NCI-H1436 (cell line): ENCODE measurements around the gene ABHD14A.
"Not testable (repeated sequence)": the region's sequence is repeated elsewhere in the genome, so short reads cannot be mapped to it uniquely, and the experiment has no call there.

ENCODE experiments used
- DNase-seq: peaks from one replicate; lab custom pipeline; 2025; lab: John Stamatoyannopoulos, UW

Gene ABHD14A

DNA sequence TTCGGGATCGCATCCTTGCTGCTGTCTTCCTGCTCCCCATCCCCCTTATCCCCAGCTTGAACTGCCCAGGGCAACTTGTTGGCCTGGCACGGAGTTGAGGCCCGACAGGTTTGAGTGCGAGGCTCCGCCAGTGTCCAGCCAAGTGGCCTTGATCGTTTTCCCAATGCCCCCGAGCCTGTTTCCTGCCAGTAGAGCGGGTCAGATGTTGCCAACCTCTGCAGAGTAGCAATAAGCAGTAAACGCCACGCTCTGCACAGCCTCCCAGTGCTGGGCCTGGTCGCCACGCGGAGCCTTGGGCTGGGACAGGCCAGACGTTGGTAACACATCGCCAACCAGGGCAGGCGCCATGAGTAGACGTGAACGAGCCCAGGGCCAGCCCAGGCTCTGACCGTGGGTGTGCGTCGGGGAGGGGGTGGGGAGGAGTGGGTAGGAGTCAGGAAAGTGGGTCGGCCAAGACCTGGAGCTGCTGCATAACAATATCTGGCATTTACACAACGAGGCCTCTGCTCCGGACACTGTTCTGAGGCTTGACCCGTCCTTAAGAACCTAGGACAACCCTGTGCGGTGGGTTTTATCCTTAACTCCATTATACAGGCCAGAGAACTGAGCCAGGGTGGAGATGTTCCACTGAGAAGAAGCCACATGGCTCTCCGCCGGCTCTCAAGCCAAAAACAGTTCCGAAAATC, 444 bp upstream of the ABHD14A start:
- no peak for DNase-seq

DNA sequence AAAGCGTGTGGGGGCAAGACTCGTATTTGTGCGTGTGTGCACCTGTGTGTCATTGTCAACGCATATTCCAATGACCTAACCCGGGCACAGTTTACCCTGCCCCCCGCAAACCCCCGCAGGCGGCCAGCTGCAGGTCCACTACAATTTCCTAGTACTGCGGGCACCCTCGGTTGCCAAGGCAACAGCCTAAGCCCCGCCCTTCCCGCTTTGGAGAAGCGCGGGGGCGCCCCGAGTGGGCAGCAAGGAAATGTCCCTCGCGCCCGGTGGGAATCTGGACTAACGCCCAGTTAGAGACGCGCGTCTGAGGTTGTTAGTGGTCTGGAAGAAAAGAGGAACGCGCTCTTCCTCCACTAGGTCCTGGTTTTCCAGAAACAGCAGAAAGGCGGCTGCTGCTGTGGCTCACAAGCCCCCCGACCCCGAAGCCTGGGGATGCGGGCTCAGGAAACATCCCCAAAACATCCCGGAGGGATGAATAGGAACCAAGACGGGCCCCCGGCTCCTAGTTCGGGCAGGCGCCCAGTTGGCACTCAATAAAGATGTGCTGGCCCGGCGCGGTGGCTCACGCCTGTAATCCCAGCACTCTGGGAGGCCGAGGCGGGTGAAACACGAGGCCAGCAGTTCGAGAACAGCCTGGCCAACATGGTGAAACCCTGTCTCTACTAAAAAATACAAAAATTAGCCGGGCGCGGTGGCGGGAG, 1.1 kb downstream of the ABHD14A start:
- DNase-seq, result no peak

DNA sequence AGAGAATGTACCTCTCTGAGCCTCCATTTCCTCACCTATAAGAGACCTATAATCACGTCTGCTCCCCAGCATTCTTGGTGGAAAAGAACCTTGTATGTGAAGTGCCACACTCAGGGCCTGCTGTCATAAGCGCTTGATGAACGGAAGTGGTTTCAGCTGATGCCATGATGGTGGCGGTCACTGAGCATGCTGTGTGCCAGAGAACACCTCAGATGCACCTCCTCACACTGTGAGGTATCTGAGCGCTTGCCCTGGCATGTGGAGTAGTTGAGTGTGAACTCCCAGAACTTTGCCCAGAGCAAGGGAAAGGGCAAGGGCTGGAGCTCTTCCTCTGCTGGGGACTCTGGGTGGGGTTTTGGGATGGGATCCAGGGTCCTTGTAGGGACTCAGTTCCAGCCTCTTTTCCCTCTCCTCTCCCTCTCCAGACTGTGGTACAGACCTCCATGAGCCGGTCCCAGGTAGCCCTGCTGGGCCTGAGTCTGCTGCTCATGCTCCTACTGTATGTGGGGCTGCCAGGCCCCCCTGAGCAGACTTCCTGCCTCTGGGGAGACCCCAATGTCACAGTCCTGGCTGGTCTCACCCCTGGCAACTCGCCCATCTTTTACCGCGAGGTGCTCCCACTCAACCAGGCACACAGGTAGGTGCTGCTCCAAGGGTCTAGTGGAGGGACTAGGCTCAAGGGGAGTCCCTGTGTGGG, 2.7 kb downstream of the ABHD14A start:
- DNase-seq, result no peak

DNA sequence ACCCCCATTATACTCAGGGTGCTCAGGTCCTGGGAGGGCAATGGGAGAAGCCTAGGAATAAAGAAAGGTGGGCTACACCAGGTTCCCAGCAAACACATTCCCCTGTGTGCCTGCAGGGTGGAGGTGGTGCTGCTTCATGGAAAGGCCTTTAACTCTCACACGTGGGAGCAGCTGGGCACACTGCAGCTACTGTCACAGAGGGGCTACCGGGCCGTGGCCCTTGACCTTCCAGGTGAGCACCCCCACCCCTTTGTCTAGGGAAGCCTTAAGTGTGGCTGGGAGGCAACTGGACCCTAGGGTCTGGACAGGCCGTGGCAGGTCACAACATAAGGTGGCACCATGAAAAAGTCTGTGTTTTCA, 3.3 kb downstream of the ABHD14A start:
- DNase-seq, result no peak

DNA sequence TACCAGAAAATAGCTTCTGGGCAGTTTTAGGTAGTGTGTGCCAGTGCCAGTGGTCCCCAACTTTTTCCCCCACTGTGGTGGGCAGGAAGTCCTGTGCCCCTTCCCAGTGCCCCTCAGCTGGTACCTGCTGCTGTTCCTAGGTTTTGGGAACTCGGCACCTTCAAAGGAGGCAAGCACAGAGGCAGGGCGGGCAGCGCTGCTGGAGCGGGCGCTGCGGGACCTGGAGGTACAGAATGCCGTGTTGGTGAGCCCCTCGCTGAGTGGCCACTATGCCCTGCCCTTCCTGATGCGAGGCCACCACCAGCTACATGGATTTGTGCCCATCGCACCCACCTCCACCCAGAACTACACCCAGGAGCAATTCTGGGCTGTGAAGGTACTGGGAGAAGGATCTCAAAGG, 5.4 kb downstream of the ABHD14A start:
- DNase-seq, result no peak

DNA sequence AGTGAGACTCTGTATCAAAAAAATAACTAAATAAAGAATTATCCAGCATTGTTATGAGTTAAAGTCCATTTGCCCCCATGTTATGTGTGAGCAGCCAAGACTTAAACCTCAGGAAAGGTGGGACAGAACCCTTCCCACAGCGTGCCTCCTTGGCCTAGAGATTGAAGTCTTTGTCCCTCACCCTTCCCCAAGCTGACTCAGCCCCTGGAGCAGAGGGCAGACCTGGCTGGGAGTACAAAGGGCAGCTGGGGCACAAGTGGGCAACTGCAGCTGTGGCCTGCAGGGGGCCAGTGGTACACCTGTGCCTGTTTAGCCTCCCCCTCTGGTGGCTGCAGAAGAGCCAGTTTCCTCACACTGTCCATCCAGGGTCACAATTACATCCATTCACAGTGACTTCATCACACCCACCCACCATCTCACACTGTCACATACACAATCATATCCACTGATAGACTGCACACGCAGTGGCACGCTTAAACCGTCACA, 7.5 kb downstream of the ABHD14A start:
- no peak for DNase-seq

DNA sequence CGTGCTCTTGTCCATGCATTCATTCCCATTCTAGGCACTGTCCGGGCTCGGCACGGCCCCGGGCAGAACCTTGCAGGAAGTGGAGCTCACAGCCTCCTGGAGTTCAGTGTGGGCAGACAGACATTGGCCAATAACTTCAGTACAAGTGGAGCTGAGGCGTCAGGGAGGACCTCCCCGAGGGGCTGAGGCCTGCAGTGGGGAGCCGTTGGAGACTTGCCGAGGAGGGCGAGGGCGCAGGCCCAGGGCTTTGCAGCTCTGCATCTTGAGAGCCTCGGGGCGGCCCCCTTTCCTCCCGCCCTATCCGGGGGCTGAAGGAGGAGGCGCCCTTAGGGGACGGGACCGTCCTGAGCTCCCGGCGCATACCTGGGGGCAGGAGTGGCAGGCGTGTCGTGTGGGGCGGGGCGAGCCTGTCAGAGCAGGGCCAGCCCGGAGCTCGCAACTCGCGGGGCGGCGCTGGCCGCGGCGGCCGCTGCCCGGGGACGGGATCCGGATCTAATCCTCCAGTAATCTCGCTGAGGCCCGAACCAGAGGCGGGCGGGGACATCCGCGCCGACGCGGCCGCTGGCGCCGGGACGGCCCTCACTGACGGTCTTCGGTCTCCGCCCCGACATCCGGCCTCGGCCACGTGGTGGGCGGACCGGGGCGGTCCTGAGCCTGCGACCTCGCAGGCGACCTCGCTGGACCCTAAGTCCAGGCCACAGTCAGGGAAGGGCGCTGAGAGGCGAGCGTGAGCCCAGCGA, 8.1 kb downstream of the ABHD14A start, which contains the start of gene ACY1:
Gene ACY1, plus strand, starts transcription at position 698 of the 740 bp plus-strand sequence. CDS start 530 bp downstream, outside the sequence.
- DNase-seq, result no peak

DNA sequence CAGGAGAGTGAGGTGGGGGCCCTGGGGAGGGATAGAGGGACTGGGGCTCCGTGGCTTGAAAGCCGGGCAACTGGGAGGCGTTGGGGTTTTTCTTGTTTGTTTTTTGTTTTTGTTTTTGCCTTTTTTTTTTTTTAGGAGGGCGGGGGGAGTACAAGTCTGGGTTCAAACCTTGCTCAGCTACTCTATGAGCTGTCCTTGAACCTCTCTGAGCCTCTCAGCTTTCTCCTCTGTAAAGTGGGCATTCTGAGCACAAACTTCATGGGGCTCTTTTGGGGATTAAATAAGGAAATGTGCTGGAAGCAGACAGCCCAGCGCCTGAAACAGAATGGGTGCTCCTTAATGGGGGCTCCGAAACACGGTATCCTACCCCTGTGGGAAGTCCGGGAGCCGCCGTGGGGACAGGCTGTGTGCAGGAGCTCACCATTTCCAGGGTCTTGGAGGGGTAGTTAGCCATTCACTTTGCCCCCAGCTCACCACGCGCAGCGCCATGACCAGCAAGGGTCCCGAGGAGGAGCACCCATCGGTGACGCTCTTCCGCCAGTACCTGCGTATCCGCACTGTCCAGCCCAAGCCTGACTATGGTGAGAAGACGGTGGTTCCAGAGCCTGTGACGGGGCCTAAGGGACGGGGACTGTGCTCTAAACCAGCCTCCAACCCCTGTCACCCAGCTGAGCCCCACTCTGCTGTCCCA, 8.9 kb downstream of the ABHD14A start:
- DNase-seq, result no peak

DNA sequence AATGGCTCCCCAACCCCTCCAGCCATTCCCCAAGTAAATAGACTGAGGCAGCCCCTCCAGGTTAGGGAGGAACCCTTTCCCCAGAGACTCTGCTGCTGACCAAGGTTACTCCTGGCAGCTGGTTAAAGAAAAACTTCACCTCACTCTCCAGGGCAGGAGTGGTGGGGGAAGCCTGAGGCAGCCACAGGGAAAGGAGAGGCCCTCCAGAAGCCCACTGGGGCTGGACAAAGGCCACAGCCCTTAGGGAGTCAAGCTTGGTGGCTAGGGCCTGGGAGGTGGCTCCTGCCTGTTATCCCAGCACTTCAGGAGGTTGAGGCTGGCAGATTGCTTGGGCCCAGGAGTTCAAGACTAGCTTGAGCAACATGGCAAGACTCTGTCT, 9.4 kb downstream of the ABHD14A start:
- no peak for DNase-seq

DNA sequence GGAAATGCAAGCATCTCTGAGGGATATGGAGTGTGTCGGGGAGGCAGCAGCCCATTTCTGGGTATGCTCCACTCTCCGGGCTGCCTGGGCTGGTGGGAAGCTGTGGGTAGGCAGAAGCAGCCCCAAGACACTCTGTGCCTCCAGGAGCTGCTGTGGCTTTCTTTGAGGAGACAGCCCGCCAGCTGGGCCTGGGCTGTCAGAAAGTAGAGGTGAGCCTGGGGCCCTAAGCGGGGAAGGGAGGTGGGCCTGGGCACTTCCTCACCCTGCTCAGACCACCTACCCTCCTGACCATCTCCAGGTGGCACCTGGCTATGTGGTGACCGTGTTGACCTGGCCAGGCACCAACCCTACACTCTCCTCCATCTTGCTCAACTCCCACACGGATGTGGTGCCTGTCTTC, 10.2 kb downstream of the ABHD14A start:
- no peak for DNase-seq

DNA sequence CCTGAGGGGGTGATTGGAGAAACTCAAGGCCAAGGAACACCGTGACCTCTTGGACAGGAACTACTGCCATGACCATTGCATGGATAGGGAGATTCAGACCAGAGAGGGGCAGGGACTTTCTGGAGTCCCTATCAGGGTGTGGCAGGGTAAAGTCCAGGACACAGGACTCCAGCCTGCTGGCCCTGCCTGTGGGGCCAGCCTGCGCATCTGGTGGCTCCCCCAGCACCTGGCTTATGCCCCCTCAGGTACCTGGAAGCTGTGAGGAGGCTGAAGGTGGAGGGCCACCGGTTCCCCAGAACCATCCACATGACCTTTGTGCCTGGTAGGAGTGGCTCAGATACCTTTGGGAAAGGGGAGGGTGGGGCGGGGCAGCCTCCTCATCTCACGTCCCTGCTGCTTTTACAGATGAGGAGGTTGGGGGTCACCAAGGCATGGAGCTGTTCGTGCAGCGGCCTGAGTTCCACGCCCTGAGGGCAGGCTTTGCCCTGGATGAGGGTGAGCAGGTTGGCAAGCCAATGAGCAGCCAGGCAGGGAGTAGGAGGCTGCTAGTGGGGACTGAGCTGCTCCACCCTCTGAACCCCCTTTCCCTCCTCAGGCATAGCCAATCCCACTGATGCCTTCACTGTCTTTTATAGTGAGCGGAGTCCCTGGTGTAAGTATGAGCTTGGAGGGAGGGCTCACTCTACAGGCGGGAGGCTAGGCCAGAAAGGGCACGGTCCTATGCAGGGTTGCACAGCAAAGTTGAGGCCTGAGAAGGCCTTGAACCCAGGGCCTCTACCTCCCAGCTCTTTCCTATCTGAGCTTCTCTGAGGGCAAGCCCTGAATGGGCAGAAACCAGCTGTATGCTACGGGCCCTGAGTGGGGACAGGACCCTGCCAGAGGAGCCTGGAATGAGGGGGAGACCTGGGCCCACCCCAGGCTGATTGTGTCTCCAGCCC, 11.4 kb downstream of the ABHD14A start:
- no peak for DNase-seq

DNA sequence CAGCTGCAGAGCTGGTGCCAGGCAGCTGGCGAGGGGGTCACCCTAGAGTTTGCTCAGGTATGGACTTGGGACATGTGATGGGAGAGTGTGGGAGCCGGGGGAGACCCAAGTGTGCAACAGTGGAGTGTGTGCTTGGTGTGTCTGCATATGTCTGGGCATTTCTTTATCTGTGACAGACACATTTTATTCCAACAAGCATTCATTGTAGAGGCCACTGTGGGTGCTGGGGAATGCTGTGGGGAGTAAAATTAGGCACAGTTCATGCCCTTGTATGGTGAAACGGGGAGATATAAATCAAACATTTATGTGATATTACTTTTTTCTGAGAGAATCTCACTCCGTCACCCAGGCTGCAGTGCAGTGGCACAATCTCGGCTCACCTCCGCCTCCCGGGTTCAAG, 12.7 kb downstream of the ABHD14A start:
- DNase-seq, result no peak

DNA sequence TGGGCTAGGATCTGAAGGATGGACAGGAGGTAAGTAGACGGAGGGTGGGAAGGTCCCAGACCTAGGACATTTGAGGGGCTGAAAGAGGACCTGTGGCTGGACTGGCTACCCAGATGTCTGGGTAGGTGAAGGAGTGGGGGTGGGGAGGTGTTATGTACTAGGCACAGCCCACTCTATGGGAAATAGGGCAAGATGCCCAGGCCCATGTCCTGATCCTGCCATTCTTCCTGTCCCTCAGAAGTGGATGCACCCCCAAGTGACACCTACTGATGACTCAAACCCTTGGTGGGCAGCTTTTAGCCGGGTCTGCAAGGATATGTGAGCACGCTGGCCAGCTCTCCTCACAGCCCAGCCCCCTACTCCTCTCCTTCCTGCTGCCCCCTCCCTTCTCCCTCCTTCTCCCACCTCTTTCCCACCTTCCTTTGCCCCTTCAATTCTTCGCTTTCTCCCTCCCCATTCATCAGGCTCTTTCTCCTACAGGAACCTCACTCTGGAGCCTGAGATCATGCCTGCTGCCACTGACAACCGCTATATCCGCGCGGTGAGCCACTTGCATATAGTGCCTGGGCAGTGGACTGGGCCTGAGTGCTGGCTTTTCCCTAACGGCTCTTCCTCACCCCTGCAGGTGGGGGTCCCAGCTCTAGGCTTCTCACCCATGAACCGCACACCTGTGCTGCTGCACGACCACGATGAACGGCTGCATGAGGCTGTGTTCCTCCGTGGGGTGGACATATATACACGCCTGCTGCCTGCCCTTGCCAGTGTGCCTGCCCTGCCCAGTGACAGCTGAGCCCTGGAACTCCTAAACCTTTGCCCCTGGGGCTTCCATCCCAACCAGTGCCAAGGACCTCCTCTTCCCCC, 13.7 kb downstream of the ABHD14A start:
- no peak for DNase-seq

DNA sequence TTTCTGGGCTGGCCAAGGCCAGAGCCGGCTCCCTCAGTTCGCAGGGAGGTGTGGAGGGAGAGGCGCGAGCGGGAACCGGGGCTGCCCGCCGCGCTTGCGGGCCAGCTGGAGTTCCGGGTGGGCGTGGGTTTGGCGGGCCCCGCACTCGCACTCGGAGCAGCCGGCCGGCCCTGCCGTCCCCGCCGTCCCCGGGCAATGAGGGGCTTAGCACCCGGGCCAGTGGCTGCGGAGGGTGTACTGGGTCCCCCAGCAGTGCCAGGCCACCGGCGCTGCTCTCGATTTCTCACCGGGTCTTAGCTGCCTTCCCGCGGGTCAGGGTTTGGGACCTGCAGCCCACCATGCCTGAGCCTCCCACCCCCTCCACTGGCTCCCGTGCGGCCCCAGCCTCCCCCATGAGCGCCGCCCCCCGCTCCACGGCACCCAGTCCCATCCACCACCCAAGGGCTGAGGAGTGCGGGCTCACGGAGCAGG, 15.7 kb downstream of the ABHD14A start:
- DNase-seq, result not testable (repeated sequence)

DNA sequence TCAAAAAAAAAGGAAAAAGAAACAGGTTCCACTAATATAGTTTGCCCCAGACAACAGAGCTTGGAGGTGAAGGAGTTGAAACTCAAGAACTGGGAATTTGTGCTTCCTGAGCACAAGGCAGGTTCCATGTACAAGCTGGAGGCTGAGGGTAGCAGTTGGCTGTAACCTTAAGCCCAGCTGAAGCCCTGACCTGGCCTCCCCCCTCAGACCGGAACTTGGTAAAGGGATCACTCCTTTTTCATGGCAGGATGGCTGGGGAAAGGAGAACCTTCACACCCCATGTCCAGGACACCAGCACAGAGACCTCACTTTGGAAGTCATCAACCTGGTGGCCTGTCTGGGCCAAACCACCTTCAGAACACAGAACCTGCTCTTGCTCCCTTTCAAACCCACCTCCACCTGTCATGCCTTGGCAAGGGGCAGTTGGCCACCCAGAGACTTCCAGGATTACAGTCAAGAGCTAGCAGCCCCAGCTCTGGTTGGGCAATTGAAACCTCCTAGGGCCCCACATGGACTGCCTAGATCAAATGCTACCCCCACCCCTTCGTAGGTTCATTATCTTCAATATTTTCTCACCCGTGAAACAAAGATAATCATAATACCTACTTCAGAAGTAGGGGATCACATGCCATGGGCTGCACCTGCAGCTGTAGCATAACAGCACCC, 17.3 kb downstream of the ABHD14A start:
- no peak for DNase-seq

DNA sequence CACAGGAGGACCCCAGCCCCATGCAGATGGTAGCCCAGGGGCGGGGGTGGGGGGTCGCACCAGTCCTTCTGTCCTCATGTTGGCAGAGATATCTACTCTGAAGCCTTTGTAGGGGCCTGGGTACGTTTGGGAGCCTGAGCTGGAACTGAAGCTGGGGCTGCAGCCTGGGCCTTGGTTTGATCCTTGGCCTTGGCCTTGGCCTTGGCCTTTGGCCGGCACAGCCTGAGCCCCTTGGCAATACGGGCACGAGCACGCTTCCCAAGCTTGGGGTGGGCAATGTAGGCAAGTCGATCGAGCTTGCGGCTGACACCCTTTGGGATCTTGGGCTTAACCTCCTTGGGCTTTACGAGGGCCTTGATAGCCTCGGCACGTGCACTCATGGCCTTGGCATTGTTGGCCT, 18.8 kb downstream of the ABHD14A start:
- not testable (repeated sequence) for DNase-seq

DNA sequence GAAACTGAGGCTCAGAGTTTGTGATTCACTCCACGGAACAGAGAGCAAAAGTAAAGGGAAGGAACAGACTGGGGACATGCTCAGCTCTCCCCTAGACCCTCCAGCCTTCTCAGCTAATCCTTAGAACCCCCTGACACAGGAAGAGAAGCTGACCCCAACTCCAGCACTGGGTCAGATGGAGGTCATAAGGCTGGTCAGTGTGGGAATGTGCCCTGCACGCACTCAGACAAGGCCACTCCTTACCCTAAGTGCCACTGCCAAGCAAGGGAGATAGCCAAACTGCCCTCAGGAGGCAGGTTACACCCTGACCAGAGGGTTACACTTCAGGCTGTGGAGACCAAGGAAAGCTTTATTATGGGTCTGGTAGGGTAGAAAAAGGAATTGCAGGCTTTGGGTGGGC, 19.7 kb downstream of the ABHD14A start:
- DNase-seq, result no peak

DNA sequence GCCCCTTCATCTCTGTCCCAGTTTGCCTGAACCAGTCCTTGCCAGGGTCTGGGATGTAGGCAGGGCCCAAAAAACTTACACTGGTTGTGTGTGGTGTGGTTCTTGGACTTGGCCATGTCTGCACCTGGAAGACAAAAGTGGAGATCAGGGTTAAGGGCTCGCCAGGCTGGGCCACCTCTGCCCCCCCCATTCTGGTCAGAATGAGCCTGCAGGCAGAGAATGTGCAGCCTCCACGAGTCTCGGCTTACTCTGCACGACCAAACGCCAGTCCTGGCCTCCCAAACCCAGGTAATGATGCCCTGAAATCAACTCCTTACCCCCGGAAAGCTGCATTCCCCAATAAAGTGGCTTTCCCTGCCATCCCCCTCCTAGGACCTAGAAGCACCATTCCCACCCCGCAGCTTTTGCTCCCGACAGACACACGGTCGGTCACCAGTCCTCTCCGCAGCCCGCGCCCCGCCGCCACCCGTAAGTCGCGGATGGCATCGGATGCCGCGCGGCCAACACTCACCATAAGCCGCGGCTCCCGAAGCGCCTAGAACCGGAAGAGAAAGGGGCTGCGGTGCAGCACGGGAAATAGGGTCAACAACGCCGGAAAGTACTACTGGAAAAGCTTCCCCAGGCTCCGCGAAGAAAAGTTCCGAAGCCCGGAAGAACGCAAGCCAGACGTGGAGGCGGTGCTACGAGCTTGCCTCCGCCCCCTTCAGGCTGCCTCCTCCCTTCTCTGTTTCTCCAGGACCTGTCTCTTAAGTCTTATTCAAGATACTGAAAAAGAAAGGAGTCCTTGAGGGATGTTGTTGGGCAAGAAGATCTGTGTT, 20.7 kb downstream of the ABHD14A start, which contains the start of gene RPL29:
Gene RPL29, minus strand, starts transcription at position 550 of the 818 bp plus-strand sequence. Its CDS starts 434 bp downstream, at position 116.
- peak; percentile 77 for DNase-seq
